BE2C (cell line): Measurements from ENCODE around the gene WDFY2.

Experiments
- DNase-seq: peaks from one replicate; pipeline ENCODE4 v3.0.0-alpha.2; 2020
- H3K27me3 ChIP-seq: fragments of 250-450 bp; sonication (Bioruptor Pico); 2 replicates; pipeline ENCODE4 v1.5.1; 2020; ENCODE audit warnings: mild to moderate bottlenecking
- H3K36me3 ChIP-seq: fragments of 250-450 bp; sonication (Bioruptor Pico); 2 replicates; pipeline ENCODE4 v1.5.1; 2020; ENCODE audit warnings: mild to moderate bottlenecking
- H3K4me1 ChIP-seq: fragments of 250-450 bp; sonication (Bioruptor Pico); 2 replicates; pipeline ENCODE4 v1.5.1; 2020
- H3K4me3 ChIP-seq: 2 replicates; pipeline ENCODE4 v1.5.1; 2011; ENCODE audit warnings: low read depth, low read length
- H3K9me3 ChIP-seq: fragments of 250-450 bp; sonication (Bioruptor Pico); 2 replicates; pipeline ENCODE4 v1.5.1; 2020
- TF ChIP-seq, protein P1 (sequence below): IDR thresholded peaks from 2 replicates; pipeline ENCODE4 v1.5.1; 2012; ENCODE audit warnings: mild to moderate bottlenecking, low read depth, low read length

The WDFY2 gene

DNA sequence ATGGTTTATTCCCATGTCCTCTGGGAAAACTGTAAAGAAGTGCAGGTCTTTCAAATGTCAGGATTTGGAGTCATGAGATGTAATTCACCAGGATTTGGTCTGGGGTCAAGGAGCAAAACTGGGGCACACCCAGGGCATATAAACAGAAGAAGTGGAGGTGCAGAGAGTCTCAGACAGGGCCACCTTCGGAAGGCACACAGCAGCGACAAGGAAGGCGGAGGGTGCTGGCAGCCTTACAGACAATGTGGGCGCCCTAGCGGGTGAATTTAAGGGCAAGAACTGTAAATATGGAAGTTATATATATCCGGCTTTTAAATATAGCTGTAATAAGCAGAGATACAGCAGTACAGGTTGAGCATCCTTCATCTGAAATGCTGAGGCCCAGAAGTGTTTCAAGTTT, 188.5 kb downstream of the WDFY2 start:
- Histone ChIP-seq H3K4me3 (no peak overlapping the region), H3K9me3 (no peaks in the 10 kb centered on the region), H3K27me3 (no peaks in the 10 kb centered on the region), H3K4me1 (no peaks in the 10 kb centered on the region), H3K36me3 (no peaks in the 10 kb centered on the region)
- TF ChIP-seq, protein P1, sequence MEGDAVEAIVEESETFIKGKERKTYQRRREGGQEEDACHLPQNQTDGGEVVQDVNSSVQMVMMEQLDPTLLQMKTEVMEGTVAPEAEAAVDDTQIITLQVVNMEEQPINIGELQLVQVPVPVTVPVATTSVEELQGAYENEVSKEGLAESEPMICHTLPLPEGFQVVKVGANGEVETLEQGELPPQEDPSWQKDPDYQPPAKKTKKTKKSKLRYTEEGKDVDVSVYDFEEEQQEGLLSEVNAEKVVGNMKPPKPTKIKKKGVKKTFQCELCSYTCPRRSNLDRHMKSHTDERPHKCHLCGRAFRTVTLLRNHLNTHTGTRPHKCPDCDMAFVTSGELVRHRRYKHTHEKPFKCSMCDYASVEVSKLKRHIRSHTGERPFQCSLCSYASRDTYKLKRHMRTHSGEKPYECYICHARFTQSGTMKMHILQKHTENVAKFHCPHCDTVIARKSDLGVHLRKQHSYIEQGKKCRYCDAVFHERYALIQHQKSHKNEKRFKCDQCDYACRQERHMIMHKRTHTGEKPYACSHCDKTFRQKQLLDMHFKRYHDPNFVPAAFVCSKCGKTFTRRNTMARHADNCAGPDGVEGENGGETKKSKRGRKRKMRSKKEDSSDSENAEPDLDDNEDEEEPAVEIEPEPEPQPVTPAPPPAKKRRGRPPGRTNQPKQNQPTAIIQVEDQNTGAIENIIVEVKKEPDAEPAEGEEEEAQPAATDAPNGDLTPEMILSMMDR, result no peak
- DNase-seq, result no peak

DNA sequence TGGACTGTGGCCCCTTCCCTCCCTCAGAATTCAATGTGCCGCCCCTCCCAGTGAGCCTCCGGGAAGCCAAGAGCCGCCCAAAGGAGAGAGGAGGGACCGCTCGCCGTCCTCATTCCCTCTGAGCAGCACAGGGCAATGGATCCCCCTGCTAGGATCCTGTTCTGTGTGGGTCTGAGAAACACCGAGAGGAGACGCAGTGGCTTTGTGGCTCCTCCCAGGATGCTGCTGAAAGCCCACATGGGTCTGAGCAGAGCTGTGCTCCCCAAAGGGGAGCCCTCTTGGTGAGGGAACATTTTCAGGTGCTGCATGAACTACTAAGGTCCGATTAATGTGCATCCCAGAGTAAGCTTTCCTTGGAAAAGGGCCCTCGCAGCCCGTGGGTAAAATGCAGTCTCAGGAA, 189.3 kb downstream of the WDFY2 start:
- TF ChIP-seq, protein P1, result no peak
- no peaks in the 10 kb centered on the region for H3K36me3 ChIP-seq
- no peaks in the 10 kb centered on the region for H3K9me3 ChIP-seq
- no peak for DNase-seq
- no peak overlapping the region for H3K4me3 ChIP-seq
- no peaks in the 10 kb centered on the region for H3K27me3 ChIP-seq
- H3K4me1 ChIP-seq, result no peaks in the 10 kb centered on the region

DNA sequence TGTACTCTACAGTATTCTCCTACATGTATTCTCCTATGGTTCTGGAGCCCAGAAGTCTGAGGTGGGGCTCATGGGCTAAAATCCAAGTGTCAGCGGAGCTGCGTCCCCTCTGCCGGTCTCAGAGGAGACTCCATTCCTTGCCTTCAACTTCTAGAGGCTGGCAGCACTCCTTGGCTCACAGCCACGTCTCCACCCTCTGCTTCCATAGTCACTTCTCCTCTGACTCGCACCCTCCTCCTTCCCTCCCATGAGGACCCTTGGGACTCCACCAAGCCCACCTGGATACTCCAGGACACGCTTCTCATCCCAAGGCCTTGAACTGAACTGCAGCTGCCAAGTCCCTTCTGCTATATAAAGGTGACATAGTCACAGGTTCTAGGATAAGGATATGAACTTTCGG, 191.9 kb downstream of the WDFY2 start:
- no peaks in the 10 kb centered on the region for H3K9me3 ChIP-seq
- no peaks in the 10 kb centered on the region for H3K4me1 ChIP-seq
- no peak overlapping the region for H3K4me3 ChIP-seq
- no peaks in the 10 kb centered on the region for H3K27me3 ChIP-seq
- no peak for DNase-seq
- TF ChIP-seq, protein P1, result no peak
- H3K36me3 ChIP-seq, result no peaks in the 10 kb centered on the region

DNA sequence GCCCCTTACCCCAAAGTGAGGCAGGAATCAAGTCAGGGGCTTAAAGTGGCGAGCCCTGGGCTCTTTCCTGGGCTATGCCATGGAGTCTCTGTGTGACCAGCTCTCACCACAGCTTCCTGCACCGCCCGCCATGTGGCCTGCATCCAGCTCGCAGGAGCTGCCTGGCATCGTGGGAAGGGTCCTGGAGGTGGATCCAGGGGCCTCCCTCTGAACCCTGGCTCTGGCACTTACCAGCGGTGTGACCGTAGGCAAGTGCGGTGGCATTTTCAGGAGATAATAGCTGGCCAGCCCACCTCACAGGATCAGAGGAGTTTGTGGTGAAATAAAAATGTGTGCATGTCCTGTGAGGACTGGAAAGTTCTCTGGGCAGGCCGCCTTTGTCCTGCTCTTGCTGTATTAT, 193.7 kb downstream of the WDFY2 start:
- no peaks in the 10 kb centered on the region for H3K4me1 ChIP-seq
- TF ChIP-seq, protein P1, result no peak
- no peak overlapping the region for H3K4me3 ChIP-seq
- H3K9me3 ChIP-seq, result no peaks in the 10 kb centered on the region
- no peaks in the 10 kb centered on the region for H3K36me3 ChIP-seq
- DNase-seq, result no peak
- H3K27me3 ChIP-seq, result no peaks in the 10 kb centered on the region

DNA sequence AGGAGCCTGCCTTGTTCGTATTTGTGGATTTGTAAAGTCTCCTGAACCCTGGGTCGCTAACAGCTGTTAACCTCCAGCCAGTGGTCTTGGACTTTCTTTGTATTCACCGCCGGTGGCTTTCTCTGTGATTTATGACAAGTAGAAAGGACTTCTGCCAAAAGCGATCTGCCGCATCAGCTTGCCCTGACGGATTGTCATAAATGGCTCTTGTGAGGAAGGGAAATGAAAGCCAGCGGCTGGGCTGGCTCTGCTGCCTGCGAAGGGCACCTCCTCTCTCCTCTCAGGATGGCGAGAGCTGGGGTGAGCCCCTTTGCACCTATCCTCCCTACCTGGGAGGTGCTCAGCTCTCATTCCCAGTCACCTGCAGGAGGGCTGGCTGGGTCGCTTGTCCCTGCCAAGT, 194.1 kb downstream of the WDFY2 start:
- H3K4me1 ChIP-seq, result no peaks in the 10 kb centered on the region
- no peak for DNase-seq
- TF ChIP-seq, protein P1, result no peak
- H3K27me3 ChIP-seq, result no peaks in the 10 kb centered on the region
- no peaks in the 10 kb centered on the region for H3K9me3 ChIP-seq
- H3K36me3 ChIP-seq, result no peaks in the 10 kb centered on the region
- no peak overlapping the region for H3K4me3 ChIP-seq

DNA sequence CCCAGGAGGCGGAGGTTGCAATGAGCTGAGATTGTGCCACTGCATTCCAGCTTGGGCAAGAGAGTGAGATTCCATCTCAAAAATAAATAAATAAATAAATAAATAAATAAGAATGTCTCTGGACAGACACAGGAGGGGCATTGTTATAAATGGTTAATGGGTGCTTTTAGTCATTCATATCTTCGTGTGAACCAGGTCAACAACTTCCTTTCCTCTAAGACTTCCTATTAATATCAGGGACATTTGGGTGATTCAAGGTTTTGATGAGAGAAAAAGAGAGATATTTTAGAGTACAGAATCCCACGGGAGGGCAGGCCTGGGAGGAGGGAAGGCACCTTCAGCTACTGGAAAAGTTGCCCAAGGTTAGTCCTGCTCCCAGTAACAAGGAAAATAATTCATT, 195.8 kb downstream of the WDFY2 start:
- no peaks in the 10 kb centered on the region for H3K9me3 ChIP-seq
- TF ChIP-seq, protein P1, result no peak
- no peak for DNase-seq
- no peaks in the 10 kb centered on the region for H3K36me3 ChIP-seq
- no peaks in the 10 kb centered on the region for H3K27me3 ChIP-seq
- peaks cover 1% of the 10 kb centered on the region; the same call in 1 of the 2 replicates for H3K4me1 ChIP-seq
- no peak overlapping the region for H3K4me3 ChIP-seq
